H54 (cell line): ENCODE results near the gene AKAP6.

Experiments used
- DNase-seq: peaks from one replicate; pipeline ENCODE4 v3.0.0; 2011; ENCODE audit warnings: low spot score, mixed read lengths; ENCODE audit not compliant: insufficient read length
- FAIRE-seq: peaks from 3 replicates; lab custom pipeline; 2011; peaks lifted over from hg19 to GRCh38; lab: Jason Lieb, UNC
- POLR2A ChIP-seq: IDR thresholded peaks from 2 replicates; pipeline ENCODE4 v1.6.1; 2011; ENCODE audit warnings: low read depth, mild to moderate bottlenecking, low read length

AKAP6 gene

GRCh38 chr14:32645551-32645950 lies 316.5 kb downstream of the AKAP6 start:
- peak; percentile 72 for FAIRE-seq
- no peak for DNase-seq
- TF ChIP-seq POLR2A: no peak

- no peak for TF ChIP-seq POLR2A
- DNase-seq: no peak
- FAIRE-seq: peak; percentile 95
Measured at GRCh38 chr14:32648434-32648833, 319.3 kb downstream of the AKAP6 start.

GRCh38 chr14:32650030-32650429 lies 320.9 kb downstream of the AKAP6 start:
- FAIRE-seq: no peak
- DNase-seq: no peak
- no peak for TF ChIP-seq POLR2A

- DNase-seq: no peak
- TF ChIP-seq POLR2A: no peak
- peak; percentile 30 for FAIRE-seq
Measured at GRCh38 chr14:32650665-32651064, 321.6 kb downstream of the AKAP6 start.

GRCh38 chr14:32654106-32654505 lies 325.0 kb downstream of the AKAP6 start:
- FAIRE-seq: no peak

GRCh38 chr14:32656601-32657000 lies 327.5 kb downstream of the AKAP6 start:
- no peak for TF ChIP-seq POLR2A
- FAIRE-seq (peak; percentile 58), DNase-seq (no peak)

More at GRCh38 chr14:32654106-32654505, 325.0 kb downstream of the AKAP6 start:
- no peak for DNase-seq
- TF ChIP-seq POLR2A: no peak

- FAIRE-seq (peak; percentile 97), DNase-seq (no peak)
- no peak for TF ChIP-seq POLR2A
Measured at GRCh38 chr14:32657081-32657480, 328.0 kb downstream of the AKAP6 start.

GRCh38 chr14:32661216-32661615 lies 332.1 kb downstream of the AKAP6 start:
- FAIRE-seq: no peak
- TF ChIP-seq POLR2A: no peak
- DNase-seq: no peak

GRCh38 chr14:32662211-32662610 lies 333.1 kb downstream of the AKAP6 start:
- DNase-seq: no peak
- peak; percentile 95 for FAIRE-seq
- TF ChIP-seq POLR2A: no peak

- FAIRE-seq: no peak
- TF ChIP-seq POLR2A: no peak
Measured at GRCh38 chr14:32666308-32666707, 337.2 kb downstream of the AKAP6 start.

GRCh38 chr14:32667287-32667686 lies 338.2 kb downstream of the AKAP6 start:
- FAIRE-seq: no peak
- DNase-seq: no peak
- no peak for TF ChIP-seq POLR2A

More at GRCh38 chr14:32666308-32666707, 337.2 kb downstream of the AKAP6 start:
- DNase-seq: no peak

GRCh38 chr14:32667791-32668190 lies 338.7 kb downstream of the AKAP6 start:
- no peak for TF ChIP-seq POLR2A
- FAIRE-seq (no peak), DNase-seq (no peak)

- FAIRE-seq (no peak), DNase-seq (no peak)
- no peak for TF ChIP-seq POLR2A
Measured at GRCh38 chr14:32669391-32669790, 340.3 kb downstream of the AKAP6 start.

- no peak for FAIRE-seq
- TF ChIP-seq POLR2A: no peak
- DNase-seq: no peak
Measured at GRCh38 chr14:32675433-32675832, 346.3 kb downstream of the AKAP6 start.

- no peak for DNase-seq
- no peak for TF ChIP-seq POLR2A
- FAIRE-seq: peak; percentile 83
Measured at GRCh38 chr14:32677129-32677780, 348.2 kb downstream of the AKAP6 start.
